Activated CD8-positive, alpha-beta memory T cell treated with anti-CD3 and anti-CD28 coated beads, Interleukin-2, amount 50 U/mL, for 1 hour (primary cell): ENCODE results near the gene TENM3.

Source experiments
- DNase-seq: peaks from one replicate; pipeline ENCODE4 v3.0.0-alpha.2; 2020; ENCODE audit errors: extremely low read depth

TENM3 gene

DNA sequence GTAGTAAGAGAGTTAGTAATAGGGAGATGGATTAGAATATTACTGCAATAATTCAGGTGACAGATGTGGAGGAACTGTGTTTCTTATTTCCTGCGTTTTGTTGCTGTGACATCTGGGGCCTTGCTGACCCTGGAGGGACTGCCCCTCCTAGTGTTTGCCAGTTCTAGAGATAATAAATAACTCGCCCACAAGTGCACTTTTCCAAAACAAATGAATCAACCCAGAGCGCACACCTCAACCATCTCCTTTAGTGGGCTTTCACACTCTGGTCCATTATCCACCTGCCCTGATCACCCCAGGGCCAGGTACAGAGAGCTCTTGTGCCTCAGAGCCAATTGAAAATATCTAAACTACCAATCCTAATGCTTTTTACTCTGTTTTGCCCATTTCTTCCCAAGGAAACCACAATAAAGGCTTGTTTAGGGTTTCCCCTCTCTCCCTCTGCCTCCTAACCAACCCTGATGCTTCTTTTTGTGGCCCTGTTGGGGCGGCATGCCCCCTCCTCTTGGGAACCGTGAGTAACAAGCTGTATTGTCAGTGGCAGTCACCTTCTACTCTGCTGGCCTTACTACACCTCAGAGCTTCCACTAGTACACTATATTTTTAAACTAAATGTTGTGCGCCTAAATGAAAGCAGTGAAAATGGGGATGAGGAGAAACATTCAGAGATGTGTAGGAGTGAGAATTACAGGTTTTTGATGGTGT lies 270.5 kb downstream of the TENM3 start:
- no peak for DNase-seq

DNA sequence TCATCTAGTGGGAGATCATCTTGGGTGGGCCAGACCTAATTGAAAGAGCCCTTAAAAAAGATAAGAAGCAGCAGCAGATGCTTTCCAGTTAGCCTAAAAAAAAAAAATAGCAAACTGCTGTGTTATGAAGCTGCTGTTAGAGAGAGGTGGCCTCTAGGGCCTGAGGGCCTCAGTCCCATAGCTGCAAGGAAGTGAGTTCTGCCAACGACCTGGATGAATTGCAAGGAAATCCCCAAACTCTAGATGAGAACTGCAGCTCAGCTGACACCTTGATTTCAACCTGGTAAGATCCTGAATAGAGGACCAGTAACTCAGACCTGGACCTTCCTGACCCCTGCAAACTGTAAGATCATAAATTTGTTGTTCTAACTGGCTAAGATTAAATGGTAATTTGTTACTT lies 275.2 kb downstream of the TENM3 start:
- no peak for DNase-seq

DNA sequence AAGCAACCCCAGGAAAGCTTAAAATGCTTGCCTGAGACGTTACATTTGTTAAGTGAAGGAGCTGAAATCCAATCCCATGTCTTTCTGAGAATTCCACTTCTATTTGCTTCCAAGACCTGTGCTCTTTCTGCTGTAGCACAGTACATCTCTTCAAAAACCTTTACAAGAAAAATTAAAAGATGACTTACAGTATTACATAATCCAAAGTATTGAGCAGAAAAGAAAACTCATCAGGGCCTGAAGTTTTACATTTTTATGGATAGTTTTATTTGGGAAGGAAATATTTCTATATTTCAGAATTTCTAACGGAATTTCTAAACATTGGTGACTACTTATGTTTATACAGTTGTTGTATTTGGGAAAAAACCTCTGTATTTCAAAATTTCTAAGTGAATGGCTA lies 276.3 kb downstream of the TENM3 start:
- no peak for DNase-seq

DNA sequence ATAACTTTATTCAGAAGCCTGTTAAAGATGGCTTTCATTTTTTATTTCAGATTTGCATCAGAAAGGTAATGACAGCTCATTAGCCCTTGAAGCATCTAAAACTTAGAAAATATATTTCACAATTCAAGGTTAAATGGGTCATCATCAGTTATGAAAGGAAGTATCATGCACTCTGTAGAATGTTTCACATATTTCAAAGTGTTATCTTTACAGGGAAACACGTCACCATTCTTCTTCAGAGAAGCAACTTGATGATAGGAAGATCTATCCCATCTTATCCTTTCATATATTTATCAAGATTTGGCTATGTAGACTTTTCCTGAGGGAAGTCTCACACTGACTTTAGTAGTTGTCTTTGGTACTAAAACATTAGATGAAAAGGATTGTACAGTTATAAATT lies 277.8 kb downstream of the TENM3 start:
- no peak for DNase-seq

DNA sequence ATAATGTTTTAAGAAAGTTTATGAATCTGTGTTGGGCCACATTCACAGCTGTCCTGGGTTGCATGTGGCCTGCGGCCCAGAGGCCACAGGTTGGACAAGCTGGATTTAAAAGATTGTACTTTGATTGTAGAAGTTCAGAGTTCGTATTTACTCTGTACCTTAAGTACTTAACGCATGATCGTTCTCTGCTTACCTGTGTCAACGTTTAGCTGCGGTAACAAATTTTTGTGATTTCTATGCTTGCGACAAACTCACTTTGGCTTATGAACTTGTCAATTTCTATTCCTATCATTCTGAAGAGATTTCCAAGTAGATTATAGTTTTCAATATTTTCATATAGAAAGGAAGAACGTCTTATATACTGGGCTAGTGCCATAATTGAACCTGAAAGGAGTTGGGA lies 285.6 kb downstream of the TENM3 start:
- DNase-seq, result no peak

DNA sequence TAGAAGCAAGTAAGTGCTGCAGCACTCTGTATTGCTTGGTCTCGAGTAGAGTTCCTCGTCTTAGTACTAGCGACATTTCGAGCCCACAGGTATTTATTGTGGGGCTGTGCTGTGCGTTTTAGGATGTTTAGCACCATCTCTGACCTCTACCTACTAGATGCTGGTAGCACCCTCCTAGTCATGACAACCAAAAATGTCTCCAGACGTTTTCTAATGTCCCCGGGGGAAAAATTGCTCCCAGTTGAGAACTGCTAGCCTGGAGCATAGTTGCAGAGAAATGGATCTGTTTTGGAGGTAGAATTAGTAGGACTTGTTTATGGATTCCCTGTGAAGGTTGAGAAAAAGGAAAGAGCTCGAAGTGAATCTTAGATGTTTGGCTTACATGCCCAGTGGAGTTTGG lies 287.2 kb downstream of the TENM3 start:
- no peak for DNase-seq

DNA sequence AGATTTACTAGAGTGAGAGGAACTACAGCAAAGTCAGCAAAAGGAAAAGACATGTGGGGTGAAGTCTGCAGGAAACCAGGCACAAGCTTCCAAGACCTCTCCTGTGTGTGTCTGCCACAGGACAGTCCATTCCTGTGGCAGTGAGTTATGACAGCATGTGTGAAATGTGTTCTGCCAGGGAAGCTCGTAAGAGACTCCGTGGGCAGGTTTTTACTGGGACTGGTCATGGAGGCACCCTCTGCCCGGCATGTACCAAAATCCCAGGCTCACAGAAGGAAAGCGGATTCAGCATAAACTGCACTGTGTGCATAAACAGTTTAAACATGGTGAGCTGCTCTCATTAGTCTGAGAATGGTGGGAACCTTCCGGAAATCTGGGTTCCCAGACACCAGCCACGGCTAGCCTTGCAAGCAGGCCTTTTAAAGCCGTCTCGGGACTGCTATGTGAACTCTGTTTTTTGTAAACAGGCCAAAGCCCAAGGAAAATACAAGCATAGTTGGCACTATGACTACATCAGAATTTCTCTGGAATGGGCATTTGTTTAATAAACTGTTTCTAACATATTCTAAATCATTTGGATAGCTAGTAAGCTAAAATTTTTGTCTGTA lies 288.5 kb downstream of the TENM3 start:
- no peak for DNase-seq

DNA sequence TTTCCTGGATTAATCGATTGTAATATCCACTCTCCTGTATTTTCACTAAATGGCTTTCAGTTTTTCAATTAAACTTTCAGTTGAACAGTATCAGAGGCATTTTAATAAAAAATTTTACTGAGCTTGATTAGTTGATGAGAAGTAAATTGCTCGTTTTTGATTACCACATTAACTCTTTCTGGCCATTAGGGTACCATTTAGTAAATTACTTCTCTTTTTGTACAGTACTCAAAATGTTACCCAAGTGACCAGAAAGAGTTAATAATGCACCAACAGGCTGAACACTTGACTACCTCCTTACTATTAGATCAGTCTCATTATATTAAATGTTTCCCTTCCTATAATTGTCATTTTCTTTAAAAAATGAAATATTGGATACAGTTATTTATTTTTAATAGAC lies 289.2 kb downstream of the TENM3 start:
- DNase-seq, result no peak

DNA sequence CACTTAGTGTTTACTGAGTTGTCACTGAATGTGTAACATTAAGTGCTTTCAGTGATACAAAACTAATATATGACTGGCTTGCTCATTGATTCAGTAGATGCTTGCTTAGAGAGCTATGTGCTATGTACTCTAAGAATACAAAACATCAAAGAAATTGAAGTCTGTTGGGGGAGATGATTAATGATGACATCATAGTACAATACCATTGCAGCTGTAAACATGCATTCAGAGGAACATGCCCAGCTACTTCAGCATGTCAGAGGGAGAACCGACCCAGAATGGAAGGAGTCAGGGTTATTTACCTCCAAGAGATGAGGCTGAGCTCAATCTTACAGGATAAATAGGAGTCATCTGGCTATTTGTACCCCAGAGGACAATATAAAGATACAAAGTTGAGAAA lies 290.8 kb downstream of the TENM3 start:
- no peak for DNase-seq

DNA sequence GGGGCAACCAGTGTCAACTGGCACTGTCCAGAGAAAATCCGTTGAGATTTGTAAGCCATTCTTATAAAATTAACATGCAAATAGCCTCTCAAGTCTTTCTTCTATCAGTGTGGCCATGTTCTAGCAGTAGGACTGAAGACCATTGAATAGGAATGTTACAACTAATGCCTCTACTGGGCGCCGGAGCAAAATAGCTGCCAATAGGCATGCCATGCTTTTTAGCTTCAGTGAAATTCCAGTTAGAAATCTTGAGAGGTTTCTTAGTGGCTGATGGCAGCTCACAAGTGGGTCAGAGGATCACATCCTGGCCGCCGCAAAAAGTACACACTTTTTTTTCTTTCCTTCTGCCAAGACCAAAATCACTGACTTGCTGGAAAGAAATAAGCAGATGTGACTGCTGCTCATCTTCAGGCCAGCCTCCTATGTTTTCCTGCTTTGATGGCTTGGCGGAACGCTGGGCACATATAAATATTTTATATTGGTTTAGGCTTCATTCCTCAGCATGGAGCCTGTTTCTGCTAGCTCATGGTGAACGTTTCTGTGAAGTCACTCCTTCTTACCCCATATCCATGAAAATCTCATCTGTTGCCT lies 293.1 kb downstream of the TENM3 start:
- DNase-seq, result no peak

DNA sequence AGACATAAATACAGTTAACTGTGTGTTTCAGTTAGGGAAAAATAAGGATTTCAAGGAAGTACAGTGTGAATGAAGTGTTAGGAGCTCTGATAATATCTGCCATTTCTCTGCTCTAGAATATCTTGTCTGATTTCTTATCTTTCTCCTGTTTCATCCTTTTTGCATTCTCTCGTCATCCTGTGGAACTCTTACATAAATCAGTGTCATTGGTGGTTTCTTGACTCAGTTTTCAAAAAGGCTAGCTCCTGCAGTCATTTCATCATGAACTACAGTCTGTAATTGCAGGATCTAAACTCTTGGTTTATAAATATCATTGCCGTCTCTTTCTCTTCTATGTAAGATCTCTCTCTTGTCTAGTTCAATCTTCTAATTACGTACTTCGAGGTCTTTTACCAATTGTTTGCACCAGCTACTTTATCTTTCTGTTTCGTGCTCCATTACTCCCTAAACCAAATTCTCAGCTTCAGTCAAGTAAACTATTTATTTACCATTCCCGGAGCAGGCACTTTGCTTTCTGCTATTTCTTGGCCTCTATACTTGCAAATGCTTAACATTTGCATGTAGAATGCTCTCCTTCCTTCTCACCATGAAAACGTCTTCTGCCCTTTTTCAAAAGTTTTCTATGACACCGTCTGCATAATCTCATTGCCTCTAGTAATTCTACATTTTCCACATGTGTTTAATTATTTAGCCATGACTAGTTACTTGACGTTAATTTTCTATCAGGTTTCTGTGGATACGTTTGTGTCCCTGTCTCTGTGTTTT lies 294.0 kb downstream of the TENM3 start:
- no peak for DNase-seq

DNA sequence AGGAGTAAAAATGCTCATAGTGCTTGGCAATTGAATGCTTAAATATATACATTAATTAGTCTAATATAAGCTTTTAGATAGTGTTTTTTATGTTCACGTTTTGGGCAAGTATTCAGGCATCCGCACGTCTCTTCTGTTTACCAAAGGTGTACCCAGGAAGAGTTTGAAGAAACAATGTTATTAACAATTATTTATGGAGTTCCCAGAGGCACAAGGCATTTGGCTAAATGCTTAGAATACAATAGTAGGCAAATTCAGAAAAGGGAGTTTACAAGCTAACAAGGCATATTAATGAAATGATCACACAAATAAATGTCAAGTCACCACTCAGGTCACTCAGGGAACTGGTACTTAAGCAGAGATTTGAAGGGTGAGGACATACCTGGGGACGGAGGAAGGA lies 294.8 kb downstream of the TENM3 start:
- DNase-seq, result no peak

DNA sequence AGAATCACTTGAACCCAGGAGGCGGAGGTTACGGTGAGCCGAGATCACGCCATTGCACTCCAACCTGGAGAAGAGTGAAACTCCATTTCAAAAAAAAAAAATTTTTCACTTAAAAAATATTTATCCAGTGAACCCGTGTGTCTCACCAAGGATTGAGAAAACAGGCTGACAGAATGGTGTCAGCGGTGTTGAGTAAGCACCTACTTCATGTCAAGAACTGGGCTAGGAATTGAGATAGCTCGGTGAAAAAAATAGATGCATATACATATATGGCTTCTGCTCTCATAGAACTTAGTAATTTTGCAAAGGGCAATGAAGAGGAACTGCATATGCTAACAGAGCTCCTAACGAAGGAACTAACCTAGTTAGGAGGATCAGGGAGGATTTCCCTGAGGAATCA lies 297.3 kb downstream of the TENM3 start:
- DNase-seq, result no peak

DNA sequence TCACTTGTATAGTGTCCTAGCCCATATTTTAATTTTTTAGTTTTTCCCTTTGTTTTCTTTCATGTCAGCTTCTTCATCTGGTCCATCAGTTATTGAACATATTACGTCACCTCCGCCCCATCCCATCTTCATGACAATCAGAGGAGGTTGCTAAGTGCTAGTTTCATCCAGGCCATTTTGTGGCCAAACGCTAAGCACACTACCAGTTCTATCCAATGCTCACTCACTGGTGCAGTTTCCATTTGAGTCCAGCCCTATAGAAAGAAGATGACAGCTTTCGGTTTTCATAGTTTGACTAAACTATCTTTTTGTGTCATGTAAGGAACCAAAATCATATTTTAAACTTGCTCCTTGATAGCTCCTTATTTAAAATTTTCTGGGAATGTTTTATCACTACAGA lies 304.2 kb downstream of the TENM3 start:
- no peak for DNase-seq

DNA sequence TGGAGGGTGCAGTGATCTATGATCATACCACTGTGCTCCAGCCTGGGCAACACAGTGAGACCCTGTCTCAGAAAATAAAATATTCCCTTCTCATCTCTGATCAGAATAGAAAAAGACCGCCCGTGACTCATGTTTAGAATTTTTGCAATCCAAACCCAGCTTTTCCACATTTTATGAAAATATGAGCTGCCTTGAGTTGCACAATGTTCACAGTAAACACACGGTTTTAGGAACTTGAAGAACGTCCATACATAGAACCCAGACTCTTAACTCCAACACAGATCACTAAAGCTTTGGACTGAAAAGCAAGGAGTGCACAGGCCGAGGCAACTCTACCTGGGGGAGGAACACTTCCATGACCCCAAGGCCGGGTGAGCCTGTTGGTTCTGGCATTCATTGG lies 305.0 kb downstream of the TENM3 start:
- DNase-seq, result no peak

DNA sequence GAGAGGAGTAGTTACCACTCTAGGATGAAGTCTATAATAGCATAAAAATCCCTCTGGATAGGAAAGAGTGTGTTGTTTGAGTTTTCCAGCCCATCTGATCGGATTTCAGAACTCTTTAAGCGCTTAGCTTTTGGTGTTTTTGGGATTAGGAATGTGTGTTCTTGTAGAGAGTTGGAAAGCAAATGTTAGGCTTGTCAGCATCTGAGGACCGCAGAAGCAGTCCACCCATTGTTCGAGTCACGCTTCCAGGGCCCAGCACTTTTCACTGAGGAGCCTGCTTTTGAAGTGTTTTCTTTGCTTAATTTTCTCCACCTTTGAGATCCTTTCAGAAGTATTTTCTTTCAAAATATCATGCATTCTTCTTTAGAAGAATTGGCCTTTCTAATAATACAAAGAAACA lies 306.2 kb downstream of the TENM3 start:
- no peak for DNase-seq

DNA sequence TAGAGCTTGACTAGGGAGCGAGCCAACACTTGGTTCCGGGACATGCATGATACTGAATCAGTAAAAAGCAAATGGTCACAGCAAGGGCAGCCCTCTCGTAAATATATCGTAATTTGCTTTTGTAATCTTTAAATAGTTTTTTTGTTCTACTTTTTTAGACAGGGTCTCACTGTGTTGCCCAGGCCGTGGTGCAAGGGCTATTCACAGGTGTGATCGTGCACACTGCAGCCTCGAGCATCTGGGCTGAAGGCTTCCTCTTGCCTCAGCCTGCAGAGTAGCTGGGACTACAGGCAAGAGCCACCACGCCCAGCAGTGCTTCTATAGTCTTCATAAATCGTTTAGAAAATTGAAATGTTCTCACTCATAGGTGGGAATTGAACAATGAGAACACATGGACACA lies 309.7 kb downstream of the TENM3 start:
- DNase-seq, result no peak

DNA sequence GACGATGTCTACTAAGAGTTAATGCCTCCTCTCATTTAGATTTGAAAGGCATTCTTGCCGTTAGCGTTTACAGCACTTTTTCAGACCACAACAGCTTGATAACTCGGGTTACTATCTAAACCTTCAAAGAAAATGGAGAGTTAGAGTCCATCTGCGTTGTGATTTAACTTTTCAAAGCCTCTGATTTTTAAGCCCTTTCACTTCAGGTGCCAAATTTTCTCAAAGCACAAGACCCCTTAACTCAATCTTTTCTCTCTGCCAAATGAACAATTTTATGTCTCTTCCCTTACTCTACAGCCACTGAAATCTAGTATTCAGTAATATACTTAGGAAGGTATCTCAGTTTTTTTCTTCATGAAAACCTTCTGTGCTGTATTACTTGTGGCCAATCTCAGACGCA lies 310.5 kb downstream of the TENM3 start:
- DNase-seq, result no peak

DNA sequence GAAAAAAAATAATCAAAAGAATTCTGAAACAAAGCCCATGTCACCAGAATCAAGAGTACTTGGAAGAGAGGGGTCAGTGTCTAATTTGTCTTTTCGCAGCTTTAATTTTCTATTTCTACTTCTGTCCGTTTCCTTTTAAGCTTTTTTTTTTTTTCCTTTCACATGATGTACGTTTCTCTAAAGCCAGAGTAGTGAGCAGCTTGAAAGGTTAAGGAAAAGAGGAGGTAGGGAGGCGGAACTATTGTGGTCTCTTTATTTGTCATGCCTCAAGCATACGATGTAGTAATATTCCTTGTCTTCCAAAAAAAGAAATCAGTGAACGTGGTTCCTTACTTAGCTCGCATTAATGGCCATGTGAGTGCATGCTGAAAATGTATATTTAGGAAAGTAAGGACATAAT lies 311.5 kb downstream of the TENM3 start:
- DNase-seq, result no peak

DNA sequence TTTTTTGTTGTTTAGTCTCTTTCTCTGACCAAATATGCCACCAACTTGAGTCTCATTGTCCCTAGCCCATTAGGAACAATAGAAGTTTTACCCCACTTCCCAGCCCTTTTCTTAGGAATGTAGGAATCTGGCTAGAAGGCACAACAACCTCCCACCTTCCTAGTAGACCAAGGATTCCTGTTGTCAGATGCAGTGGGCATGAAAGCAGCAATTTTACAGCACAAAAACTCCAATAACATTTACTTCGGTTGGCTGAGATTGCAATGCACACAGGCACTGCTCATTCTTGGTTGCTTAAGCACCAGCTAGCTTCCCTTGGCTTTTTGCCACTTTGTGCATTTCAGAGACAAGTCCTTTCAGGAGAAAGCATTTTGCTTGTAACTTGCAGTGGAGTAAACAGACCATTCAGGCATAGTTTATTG lies 312.8 kb downstream of the TENM3 start:
- no peak for DNase-seq

DNA sequence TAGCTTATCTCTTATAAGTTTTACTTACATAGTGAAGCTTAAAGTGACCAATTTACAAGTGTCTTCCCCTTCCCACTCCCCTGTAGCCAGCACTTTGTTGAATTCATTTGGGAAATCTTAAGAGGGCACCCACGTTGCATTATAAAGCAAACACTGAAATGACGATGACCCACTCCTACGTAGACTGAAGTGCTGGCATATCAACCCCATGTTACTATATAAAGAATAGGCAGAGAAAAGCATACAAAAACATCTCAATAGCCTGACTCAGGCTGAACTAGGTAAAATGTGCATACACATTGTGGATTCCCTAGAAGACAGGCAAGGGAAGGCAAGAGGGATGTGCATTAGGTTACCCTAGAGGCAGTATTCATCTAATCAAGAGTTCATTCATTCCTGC lies 313.4 kb downstream of the TENM3 start:
- DNase-seq, result no peak

DNA sequence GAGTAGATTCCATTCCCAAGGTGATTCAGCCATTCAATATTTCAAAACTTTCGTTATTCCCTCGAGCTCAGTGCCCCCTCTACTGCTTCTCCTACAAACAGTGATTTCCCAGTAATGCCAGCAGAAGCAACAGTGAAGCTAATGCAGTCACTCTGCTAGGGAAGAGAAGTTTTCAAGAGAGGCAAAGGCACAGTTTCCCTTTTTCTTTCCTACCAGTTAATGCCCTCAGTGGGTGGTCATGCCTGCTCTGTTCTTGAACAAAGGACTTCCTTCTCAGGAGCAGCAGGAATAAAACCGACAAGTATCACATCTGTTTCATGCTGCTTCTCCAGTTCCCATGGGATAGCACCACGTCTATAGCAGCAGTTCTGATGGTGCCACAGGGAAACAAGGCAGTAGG lies 317.2 kb downstream of the TENM3 start:
- DNase-seq, result no peak

DNA sequence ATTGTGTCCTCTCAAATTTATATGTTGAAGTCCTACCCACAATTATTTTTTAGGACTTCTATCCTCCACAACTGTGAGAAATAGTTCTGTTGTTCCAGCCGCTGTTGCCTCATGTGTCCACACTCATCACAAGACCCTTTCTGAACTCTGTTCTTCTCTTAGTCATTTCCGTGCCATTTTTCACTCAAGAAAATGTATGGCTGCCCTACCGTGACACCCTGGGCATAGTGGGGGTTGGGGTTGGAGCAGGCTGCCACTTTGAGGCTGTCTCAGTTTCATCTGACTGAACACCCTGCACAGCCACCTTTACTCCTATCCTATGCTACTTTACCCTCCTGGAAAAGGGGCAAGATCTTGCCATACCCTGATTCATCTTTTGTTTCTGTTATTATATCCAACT lies 319.1 kb downstream of the TENM3 start:
- DNase-seq, result no peak
